ENCODE results near the gene PLEKHA5.
"Not testable (repeated sequence)": the region's sequence is repeated elsewhere in the genome, so short reads cannot be mapped to it uniquely, and the experiment has no call there.

Gene PLEKHA5

DNA sequence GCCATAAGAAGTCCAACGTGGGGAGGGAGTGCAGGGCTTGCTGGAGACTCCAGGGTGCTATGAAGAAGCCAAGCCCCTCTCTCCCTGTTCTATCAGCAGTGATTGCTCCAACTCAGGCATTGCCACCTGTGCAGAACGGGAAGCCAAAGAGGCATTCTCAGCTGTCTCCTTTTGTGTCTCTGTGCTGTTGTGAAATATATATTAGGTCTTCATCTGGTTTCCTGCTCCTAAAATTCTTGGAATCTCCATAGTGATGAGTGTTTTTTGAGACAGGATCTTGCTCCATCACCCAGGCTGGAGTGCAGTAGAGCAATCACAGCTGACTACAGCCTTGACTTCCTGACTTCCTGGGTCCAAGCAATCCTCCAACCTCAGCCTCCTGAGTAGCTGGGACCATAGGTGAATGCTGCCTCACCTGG is 258.6 kb downstream of the PLEKHA5 start:
- no peak for DNase-seq (ENCODE audit: low read depth)
- in situ Hi-C loops (cut with HindIII; ENCODE audit: low sequenced_read_pairs): no loop called here
- TF ChIP-seq, protein P1, sequence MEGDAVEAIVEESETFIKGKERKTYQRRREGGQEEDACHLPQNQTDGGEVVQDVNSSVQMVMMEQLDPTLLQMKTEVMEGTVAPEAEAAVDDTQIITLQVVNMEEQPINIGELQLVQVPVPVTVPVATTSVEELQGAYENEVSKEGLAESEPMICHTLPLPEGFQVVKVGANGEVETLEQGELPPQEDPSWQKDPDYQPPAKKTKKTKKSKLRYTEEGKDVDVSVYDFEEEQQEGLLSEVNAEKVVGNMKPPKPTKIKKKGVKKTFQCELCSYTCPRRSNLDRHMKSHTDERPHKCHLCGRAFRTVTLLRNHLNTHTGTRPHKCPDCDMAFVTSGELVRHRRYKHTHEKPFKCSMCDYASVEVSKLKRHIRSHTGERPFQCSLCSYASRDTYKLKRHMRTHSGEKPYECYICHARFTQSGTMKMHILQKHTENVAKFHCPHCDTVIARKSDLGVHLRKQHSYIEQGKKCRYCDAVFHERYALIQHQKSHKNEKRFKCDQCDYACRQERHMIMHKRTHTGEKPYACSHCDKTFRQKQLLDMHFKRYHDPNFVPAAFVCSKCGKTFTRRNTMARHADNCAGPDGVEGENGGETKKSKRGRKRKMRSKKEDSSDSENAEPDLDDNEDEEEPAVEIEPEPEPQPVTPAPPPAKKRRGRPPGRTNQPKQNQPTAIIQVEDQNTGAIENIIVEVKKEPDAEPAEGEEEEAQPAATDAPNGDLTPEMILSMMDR (IDR thresholded peaks at IDR 0.05; ENCODE audit: low read depth, low read length, missing control alignments): no peak
- H3K4me3 ChIP-seq (ENCODE audit: low read depth, low read length): no peak overlapping the region

DNA sequence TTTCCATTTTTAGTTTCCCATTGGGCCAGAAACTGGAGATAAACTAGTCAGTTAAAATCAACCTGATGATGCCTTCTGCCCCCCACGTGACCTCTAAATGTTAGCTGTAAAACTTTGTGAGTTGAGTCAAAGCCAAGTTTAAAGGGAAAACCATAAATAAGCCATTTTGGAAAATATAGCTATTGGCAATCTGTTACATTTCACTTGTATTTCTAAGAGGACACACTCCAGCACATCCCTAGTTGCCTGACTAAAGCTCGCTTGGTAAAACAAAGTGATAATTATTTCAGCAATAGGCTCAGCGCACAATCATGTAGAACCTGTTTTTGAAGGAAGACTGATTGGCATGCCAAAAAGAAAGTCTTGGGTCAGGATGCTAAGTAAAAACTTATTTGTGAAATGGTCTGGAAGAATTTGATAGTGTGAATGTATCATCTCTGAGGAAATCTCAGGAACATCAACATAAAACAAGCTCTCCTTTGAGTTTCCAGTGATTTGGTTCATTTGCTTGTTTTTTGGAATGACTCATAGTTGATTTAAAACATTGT is 260.6 kb downstream of the PLEKHA5 start:
- in situ Hi-C loops (cut with HindIII; ENCODE audit: low sequenced_read_pairs): no loop called here
- H3K4me3 ChIP-seq (ENCODE audit: low read depth, low read length): no peak overlapping the region
- TF ChIP-seq, protein P1 (IDR thresholded peaks at IDR 0.05; ENCODE audit: low read depth, low read length, missing control alignments): no peak
- no peak for DNase-seq (ENCODE audit: low read depth)

DNA sequence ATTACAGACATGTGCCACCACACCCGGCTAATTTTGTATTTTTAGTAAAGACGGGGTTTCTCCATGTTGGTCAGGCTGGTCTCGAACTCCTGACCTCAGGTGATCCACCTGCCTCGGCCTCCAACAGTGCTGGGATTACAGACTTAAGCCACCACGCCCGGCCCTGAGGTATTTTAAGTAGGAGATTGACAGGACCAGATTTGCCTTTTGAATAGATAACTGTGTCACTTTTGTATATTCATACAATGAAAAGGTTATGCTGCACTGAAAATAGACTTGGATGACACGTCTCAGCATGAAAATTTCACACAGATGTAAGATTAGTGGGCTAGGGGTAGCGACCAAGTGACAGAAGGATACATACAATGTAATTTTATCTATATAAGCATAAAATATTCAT is 263.1 kb downstream of the PLEKHA5 start:
- DNase-seq (ENCODE audit: low read depth); H3K4me3 ChIP-seq (ENCODE audit: low read depth, low read length); in situ Hi-C loops (cut with HindIII; ENCODE audit: low sequenced_read_pairs): not testable (repeated sequence)

DNA sequence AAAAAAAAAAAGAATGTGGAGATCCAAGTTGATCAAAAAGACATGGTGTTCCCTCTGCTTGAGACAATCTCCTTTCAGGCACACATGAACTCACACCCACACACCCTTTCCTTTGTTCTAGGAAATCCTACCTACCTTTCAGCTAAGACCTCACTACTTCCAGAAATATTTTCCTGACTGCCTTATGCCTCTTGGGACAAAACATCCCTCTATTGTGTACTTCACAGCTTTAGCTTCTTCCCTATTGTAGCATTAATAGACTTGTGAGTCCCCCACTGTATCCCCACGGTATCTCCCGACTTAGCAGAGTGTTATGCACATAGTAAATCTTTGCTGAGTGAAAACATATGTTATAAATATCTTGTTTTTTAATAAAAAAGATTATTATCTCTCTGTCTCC is 264.9 kb downstream of the PLEKHA5 start:
- H3K4me3 ChIP-seq (ENCODE audit: low read depth, low read length): no peak overlapping the region
- in situ Hi-C loops (cut with HindIII; ENCODE audit: low sequenced_read_pairs): no loop called here
- DNase-seq (ENCODE audit: low read depth): no peak
- TF ChIP-seq, protein P1 (IDR thresholded peaks at IDR 0.05; ENCODE audit: low read depth, low read length, missing control alignments): no peak

DNA sequence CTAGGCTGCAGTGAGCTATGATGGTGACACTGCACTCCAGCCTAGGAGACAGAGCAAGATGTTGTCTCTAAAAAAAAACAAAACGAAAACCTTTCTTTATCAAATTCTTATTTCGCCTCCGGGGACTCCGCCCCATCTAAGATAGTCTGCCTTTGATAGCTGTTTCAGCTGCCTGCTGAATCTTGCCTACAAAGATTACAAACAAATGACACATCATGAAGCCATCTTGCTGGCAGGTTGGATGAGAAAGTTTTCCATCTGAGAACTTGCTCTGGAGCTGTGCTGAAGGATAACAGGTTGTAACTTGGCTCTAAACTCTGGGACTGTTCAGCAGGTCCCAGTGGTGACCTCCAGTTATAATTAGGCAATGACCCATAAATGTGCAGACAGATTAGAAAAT is 268.0 kb downstream of the PLEKHA5 start:
- H3K4me3 ChIP-seq (ENCODE audit: low read depth, low read length): no peak overlapping the region
- DNase-seq (ENCODE audit: low read depth): no peak
- TF ChIP-seq, protein P1 (IDR thresholded peaks at IDR 0.05; ENCODE audit: low read depth, low read length, missing control alignments): no peak
- in situ Hi-C loops (cut with HindIII; ENCODE audit: low sequenced_read_pairs): no loop called here

DNA sequence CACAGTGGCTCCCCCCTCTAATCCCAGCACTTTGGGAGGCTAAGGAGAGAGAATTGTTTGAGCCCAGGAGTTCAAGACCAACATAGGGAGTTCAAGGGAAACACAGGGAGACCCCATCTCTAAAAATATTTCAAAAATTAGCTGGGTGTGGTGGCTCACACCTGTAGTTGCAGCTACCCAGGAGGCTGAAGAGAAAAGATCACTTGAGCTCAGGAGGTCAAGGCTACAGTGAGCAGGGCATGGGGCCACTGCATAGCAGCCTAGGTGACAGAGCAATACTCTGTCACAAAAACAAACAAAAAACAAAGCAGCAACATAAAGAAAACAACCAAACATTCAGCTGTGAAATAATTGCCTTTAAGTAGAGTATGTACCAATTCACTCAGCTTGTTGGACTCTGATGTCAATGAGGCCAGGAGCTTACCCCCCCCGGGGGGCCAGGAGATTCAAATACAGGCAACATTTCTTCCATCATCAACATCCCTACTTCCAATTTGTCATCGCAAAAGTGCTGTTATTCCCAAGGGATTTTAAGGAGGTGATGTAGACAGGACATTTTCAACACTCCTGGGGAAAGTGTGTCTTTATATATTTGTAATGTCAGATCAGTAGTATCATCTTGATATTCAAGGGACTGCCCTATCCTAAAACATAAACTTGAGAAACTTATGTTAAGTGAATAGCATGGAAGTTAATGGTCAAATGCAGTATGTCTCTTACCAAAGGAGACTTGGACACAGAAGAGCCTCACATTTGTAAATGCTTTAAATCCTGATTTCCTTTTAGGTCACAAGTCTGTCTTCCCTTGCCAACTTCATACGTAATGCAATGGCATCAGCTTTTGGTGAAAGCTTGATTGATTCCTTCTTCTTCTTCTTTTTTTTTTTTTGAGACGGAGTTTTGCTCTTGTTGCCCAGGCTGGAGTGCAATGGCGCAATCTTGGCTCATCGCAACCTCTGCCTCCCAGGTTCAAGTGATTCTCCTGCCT is 269.1 kb downstream of the PLEKHA5 start:
- TF ChIP-seq, protein P1 (IDR thresholded peaks at IDR 0.05; ENCODE audit: low read depth, low read length, missing control alignments): no peak
- in situ Hi-C loops (cut with HindIII; ENCODE audit: low sequenced_read_pairs): no loop called here
- H3K4me3 ChIP-seq (ENCODE audit: low read depth, low read length): no peak overlapping the region
- no peak for DNase-seq (ENCODE audit: low read depth)

DNA sequence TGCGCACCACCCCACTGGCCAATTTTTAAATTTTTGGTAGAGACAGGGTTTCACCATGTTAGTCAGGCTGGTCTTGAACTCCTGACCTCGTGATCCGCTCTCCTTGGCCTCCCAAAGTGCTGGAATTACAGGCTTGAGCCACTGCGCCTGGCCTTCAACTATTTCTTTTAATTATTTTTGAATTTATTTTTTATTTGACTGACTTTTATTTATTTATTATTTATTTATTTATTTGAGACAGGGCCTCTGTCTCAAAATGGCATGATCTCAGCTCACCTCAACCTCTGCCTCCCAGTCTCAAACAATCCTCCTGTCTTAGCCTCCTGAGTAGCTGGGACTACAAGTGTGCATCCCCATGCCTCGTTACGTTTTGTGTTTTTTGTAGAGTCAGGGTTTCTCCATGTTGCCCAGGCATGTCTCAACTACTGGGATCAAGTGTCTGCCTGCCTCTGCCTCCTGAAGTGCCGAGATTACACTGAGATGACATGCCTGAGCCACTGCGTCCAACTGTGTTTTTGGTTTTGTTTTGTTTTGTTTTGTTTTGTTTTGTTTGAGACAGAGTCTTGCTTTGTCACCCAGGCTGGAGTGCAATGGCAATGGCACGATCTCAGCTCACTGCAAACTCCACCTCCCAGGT is 271.2 kb downstream of the PLEKHA5 start:
- H3K4me3 ChIP-seq (ENCODE audit: low read depth, low read length); DNase-seq (ENCODE audit: low read depth); in situ Hi-C loops (cut with HindIII; ENCODE audit: low sequenced_read_pairs): not testable (repeated sequence)

Data from astrocyte of the cerebellum (primary cell).